ENCODE data around the gene SLC22A25.

DNA sequence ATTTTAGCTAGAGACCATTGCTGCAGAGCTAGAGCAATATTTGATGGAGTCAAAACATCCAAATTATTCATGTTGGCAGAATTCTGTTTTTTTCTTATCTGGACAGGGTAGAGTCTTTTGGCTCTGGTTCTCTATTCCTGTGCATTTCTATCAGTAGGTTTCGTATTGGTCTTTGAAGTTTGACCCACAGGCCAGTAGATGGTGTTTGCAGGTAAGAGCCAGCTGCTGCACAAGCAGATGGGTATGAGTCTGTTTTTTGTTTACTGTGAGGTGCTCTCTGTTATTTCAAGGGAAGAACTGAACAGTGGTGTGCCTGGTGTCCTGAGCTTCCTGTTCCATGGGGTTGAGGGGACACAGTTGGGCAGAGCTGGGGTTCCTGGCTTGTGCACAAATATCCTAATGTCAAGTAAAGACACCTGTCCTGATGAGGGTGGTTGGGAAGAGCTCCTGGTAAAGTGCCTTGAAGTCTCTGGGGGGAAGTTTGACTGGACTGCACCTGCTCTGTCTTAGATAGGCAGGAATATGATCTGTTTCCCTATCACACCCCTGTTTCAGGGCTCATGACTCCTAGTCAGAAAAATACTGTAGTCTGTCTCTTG lies 34.0 kb upstream of the SLC22A25 start:
- TF ChIP-seq ELF4 (IDR thresholded peaks at IDR 0.05) (no peak), NFRKB (IDR thresholded peaks at IDR 0.05) (no peak), FOXA1 (IDR thresholded peaks at IDR 0.05) (no peak)
- TF ChIP-seq, protein P1, sequence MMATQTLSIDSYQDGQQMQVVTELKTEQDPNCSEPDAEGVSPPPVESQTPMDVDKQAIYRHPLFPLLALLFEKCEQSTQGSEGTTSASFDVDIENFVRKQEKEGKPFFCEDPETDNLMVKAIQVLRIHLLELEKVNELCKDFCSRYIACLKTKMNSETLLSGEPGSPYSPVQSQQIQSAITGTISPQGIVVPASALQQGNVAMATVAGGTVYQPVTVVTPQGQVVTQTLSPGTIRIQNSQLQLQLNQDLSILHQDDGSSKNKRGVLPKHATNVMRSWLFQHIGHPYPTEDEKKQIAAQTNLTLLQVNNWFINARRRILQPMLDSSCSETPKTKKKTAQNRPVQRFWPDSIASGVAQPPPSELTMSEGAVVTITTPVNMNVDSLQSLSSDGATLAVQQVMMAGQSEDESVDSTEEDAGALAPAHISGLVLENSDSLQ (IDR thresholded peaks at IDR 0.05) = no peak

Data from HEK293T (cell line).